GM21526 (cell line): ENCODE results near the gene MEIG1.
A peak's percentile ranks its signal among the peaks of the same experiment; 100 is the strongest.
"Not testable (repeated sequence)": the region's sequence is repeated elsewhere in the genome, so short reads cannot be mapped to it uniquely, and the experiment has no call there.

Source experiments
- ATAC-seq: cut with Tn5 transposase; IDR thresholded peaks from one replicate; pipeline ENCODE4 v1.9.1; 2021; ENCODE audit warnings: moderate library complexity; ENCODE audit not compliant: unreplicated experiment, low FRiP score

Gene MEIG1

GRCh38 chr10:14959221-14960057 is at the start of gene MEIG1:
TSS of gene MEIG1 (plus strand) at chr10:14959388. CDS start at chr10:14966469, 7,081 bp downstream.
- ATAC-seq, result peak; percentile 74

DNA sequence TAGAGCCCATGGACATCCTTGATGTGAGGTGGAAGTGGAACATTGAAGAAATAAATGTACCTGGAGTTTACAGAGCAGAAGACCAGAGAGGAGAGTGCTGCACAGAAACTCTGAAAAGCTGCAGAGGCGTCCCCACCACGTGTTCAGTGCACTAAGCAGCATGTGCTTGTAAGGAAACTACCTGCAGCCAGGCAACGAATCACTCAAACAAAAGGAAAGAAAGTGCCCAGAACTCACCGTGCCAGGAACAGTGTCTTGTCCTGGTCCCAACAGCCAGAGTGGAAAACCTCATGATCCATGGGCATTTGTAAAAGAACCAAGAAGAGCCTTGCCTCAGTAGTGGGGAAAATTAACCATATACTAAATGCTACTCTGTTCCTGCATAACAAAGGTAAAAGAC is 48.2 kb upstream of the MEIG1 start:
- no peak for ATAC-seq

GRCh38 chr10:14911801-14912200 is 47.4 kb upstream of the MEIG1 start:
- ATAC-seq, result no peak

GRCh38 chr10:14916600-14916999 is 42.6 kb upstream of the MEIG1 start:
- ATAC-seq, result no peak

GRCh38 chr10:14917827-14918226 is 41.4 kb upstream of the MEIG1 start:
- no peak for ATAC-seq

- no peak for ATAC-seq
Observed at GRCh38 chr10:14918964-14919363, 40.2 kb upstream of the MEIG1 start.

DNA sequence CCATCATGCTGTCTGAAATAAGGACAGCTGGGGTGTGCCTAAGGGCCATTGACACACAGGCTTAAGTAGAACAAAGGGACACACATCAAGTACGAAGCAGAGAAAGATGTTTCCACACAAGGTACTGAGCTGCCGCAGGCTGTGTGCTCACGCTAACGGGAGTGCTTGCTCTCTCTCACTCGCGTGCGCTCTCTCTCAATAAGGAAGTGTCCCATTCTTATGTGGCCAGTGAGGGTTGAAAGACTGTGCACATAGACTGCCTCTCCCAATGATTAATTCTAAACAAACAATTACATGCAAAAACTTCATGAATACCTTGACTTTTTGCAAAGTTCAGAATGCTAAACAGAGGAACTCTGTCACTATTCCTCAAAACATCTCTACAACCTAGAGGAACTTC is 35.2 kb upstream of the MEIG1 start:
- no peak for ATAC-seq

- ATAC-seq, result no peak
Observed at GRCh38 chr10:14925268-14925667, 33.9 kb upstream of the MEIG1 start.

GRCh38 chr10:14926061-14926470 is 33.1 kb upstream of the MEIG1 start:
- peak; percentile 13 for ATAC-seq

DNA sequence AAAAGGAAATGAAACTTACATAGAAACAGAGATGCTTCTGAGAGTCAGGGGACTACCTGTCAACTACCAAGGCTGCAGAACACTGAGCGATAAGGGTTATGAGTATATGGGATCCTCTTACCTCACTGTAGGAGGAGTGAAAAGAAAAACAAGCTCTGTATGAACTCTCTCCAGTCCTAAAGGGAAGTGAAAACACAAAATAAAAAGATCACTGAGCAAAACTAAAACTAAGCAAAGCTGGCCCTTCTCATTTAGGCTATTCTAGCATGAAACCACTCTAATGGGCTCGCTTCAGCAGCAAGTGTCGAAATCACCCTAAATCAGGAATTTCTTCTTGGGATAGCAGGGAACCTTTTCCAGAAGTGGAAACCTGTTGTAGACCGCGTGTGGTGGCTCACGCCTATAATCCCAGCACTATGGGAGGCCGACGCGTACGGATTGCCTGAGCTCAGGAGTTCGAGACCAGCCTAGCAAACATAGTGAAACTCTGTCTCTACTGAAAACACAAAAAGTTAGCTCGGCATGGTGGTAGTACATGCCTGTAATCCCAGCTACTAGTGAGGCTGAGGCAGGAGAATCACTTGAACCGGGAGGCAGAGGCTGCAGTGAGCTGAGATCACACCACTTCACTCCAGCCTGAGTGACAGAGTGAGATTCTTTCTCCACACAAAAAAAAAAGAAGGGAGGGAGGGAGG is 32.3 kb upstream of the MEIG1 start:
- peak; percentile 96 for ATAC-seq

GRCh38 chr10:14930610-14931009 is 28.6 kb upstream of the MEIG1 start:
- ATAC-seq, result no peak

DNA sequence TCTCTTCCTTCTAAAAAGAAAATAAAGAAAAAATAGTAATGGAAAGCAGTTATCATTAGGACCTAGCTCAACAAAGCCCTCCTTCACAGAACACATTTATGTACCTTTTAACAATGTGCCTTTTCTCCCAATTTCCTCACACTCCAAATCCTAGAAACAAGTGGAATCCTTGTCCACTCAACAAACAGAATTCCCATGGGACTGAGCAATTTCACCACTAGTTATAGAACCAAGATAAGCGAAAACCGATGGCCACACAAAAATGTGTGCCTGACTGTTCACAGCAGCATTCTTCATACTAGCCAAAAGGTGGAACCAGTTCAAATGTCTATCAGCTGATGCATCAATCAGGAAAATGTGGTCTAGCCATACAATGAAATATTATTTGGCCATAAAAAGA is 22.6 kb upstream of the MEIG1 start:
- no peak for ATAC-seq

DNA sequence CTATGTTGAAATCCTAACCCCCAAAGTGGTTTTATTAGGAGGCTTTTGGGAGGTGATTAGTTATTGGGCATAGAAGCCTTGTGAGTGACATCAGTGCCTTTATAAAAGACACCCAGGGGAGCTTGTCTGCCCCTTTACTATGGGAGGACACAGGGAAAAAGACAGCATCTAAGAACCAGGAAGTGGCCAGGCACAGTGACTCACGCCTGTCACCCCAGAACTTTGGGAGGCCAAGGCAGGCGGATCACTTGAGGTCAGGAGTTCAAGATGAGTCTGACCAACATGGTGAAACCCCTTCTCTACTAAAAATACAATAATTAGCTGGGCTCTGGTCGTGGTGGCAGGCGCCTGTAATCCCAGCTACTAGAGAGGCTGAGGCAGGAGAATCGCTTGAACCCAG is 20.2 kb upstream of the MEIG1 start:
- ATAC-seq, result not testable (repeated sequence)

DNA sequence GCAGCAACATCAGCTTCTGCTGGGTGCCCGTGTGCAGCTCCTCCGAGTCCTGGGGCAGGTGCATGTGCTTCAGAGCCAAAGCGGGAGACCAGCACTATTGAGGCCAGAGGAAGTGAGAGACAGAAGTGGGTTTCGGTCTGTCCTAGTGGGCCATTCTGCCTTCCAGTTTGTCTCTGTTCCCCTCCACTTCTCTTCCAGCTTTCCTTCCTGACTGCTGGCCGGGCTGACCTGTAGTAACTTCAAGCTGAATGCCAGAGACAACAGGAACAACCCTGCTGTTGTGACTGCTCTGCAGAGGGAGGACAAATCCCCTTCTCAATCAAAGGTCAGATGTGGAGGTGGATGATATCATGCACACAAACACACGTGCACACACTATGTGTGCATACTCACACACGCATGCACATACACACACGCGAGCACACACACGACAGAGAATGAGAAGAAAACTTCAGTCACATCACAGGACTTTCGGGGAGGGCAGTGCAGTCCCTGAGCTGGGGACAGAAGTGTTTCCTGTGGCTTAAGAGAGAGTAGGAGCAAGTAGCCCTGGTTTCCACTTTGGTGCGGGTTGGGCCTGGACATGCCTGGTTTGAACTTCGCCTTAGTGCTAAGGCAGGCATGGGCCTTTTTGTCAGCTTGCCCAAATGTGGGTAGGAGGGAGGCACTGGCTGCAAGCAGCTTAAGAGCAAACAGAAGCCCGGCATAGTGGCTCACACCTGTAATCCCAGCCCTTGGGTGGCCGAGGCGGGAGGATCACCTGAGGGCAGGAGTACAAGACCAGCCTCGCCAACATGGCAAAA is 16.8 kb upstream of the MEIG1 start:
- peak; percentile 86 for ATAC-seq

- not testable (repeated sequence) for ATAC-seq
Observed at GRCh38 chr10:14942950-14943338, 16.2 kb upstream of the MEIG1 start.

- no peak for ATAC-seq
Observed at GRCh38 chr10:14945108-14945507, 14.1 kb upstream of the MEIG1 start.

- ATAC-seq, result no peak
Observed at GRCh38 chr10:14947268-14947667, 11.9 kb upstream of the MEIG1 start.

- no peak for ATAC-seq
Observed at GRCh38 chr10:14949291-14949690, 9.9 kb upstream of the MEIG1 start.

DNA sequence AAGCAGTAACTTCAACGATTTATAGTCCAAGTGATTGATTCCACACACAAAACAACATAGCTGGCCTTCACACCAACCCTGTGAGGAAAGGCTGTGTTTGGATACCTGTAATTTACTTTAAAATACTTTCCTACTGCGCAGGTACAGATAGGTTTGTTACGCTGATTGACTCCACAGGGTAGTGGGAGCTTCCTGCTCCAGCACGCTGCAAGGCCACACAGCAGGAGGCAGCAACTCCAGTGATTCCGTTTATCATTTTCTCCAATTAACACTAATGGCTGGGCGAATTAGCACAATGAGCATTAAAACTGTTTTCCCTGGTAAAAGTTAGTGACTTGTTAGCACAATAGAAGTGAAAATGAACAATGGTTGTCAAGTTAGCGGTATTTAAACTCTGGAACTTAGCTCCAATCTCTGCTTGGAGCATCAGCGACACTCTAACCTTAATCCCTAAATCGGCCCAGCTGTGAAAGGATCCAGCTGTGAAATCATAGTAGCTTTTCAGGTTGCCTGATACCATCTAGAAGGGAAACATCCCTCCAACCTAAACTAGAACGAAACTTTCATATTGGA is 6.3 kb upstream of the MEIG1 start:
- no peak for ATAC-seq

- ATAC-seq, result peak; percentile 11
Observed at GRCh38 chr10:14953424-14954000, 5.7 kb upstream of the MEIG1 start.
